Lower leg skin (tissue), 4 donors: ENCODE measurements around the gene RGSL1. TPM values are rescaled to one million over a fixed set of nuclear protein-coding genes. Genes with fewer than 3 reads are reported as not detected.

Experiments
- DNase-seq, 2 donors: peaks; one replicate each; pipeline ENCODE4 v3.0.0-alpha.2; 2019; ENCODE audit warnings: low spot score in 2 of 2
- H3K4me3 ChIP-seq: fragments of 200-600 bp; sonication (generic); 2 replicates; pipeline ENCODE4 v1.5.1; 2017; ENCODE audit warnings: mild to moderate bottlenecking, low read depth; ENCODE audit not compliant: poor library complexity, severe bottlenecking
- POLR2A ChIP-seq, 2 donors: fragments of 450-650 bp; IDR thresholded peaks; one replicate each; pipeline ENCODE4 v1.6.1; 2016 to 2017; ENCODE audit warnings: antibody characterized with exemption in 2 of 2, mild to moderate bottlenecking in 1 of 2, moderate library complexity in 1 of 2
- WGBS, 2 donors: methylation state at CpG; one replicate each; pipeline ENCODE4 v1.1.5; 2018; 5-methylcytosine and 5-hydroxymethylcytosine counted together
- intact Hi-C: fragments of 100-400 bp; cut with DNase I; formaldehyde crosslinking; loops from one replicate; pipeline ENCODE4 v1.15.0; 2023; ENCODE audit warnings: low total_unique reads
- total RNA-seq, 4 donors: library from RNA; depleted of rRNA; stranded (reverse); fragments of >200 nt; gene quantifications; one replicate each; pipeline ENCODE4 v1.1.0, GENCODE V29; 2016
- TF ChIP-seq, protein P1 (sequence below), 3 donors: fragments of 450-650 bp; IDR thresholded peaks; one replicate each; pipeline ENCODE4 v1.5.1; 2016; ENCODE audit warnings: antibody characterized with exemption in 3 of 3, mild to moderate bottlenecking in 3 of 3, moderate library complexity in 2 of 3

Gene RGSL1
- total RNA-seq, 4 donors from 2014 or later = not detected

DNA sequence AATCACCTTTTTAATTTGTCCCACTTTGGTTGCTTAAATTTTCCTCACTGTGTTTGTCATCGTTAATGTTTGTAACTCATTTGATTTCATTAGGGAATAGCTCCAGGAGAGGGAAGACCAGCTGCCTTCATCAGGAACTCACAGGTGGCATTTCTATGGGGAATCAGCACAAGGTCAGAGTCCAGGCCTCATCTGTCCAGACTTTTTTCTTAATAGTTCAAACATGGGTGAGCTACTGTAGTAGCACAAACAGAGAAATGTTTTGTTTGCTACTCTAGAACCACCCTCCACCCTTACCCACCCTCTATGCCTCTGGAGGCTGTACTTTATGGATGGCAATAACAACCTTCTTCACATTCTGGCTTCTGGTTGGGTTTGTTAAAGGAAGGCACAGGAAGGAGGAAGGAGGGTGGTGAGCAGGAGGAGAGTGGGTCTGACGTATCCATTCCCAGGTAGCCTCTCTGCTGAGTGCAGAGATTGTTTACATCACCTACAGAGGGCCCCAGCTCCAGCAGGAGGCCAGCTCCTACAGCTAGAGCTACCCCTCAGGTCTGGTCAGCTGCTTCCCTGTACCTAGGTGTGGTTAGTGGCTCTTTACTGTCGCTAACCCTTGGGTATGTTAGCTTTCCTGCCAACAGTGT, 41.4 kb upstream of the RGSL1 start:
- H3K4me3 ChIP-seq = no peak overlapping the region
- no peak for DNase-seq
- intact Hi-C loops = no loop called here
- 76 to 83% methylated on average over 3 of the region's 3 CpGs for WGBS, 2 donors
- TF ChIP-seq, protein P1, sequence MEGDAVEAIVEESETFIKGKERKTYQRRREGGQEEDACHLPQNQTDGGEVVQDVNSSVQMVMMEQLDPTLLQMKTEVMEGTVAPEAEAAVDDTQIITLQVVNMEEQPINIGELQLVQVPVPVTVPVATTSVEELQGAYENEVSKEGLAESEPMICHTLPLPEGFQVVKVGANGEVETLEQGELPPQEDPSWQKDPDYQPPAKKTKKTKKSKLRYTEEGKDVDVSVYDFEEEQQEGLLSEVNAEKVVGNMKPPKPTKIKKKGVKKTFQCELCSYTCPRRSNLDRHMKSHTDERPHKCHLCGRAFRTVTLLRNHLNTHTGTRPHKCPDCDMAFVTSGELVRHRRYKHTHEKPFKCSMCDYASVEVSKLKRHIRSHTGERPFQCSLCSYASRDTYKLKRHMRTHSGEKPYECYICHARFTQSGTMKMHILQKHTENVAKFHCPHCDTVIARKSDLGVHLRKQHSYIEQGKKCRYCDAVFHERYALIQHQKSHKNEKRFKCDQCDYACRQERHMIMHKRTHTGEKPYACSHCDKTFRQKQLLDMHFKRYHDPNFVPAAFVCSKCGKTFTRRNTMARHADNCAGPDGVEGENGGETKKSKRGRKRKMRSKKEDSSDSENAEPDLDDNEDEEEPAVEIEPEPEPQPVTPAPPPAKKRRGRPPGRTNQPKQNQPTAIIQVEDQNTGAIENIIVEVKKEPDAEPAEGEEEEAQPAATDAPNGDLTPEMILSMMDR (IDR thresholded peaks at IDR 0.05) = no peak
- TF ChIP-seq POLR2A (IDR thresholded peaks at IDR 0.05) = no peak

DNA sequence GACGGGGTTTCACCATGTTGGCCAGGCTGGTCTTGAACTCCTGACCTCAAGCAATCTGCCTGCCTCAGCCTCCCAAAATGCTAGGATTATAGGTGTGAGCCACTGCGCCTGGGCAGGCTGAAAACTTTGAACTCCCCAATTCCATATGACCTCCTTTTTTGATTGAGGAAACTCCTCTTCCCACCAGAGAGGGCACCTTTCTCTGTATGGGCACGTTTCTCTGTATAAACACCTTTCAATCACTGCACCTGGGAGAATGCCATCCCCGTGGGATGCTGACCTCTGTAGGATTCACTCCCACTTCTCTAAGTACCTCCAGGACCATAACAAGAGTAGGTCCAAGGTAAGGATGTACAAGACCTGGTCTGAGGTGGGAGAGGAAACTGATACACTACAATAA, 39.8 kb upstream of the RGSL1 start:
- 74 to 82% methylated on average over 4 of the region's 4 CpGs for WGBS, 2 donors
- intact Hi-C loops = no loop called here
- no peak overlapping the region for H3K4me3 ChIP-seq
- no peak for TF ChIP-seq POLR2A (IDR thresholded peaks at IDR 0.05)
- TF ChIP-seq, protein P1 (IDR thresholded peaks at IDR 0.05) = no peak
- DNase-seq = no peak

DNA sequence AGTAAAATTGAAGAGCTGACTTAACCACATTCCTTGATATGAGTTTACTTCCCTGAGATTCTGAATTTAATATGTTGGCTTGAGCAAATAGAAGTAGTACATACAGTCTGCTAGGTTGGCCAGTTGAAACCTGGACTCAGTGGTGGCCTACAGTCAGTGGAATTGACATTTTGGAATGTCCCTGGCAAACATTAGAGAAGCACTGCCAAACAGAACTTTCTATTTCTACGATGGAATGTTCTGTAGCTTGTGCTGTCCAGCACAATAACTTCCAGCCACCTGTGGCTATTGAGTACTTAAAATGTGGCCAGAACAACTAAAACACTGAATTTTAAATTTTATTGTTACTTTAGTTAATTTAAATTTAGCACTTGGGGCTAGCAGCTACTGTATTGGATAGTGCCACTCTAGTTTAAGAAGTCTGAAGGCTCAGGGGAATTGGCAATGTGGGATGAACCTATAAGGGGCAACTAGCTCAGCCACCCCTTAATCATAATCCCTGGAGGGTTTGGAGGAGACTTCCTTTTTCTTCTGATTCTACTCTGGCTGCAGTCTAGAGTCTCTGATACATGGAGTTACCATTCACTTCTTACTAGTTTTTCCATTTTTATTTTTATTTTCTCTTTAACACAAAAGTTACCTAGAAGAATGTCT, 39.2 kb upstream of the RGSL1 start:
- intact Hi-C loops = no loop called here
- WGBS, 2 donors = 11 to 28% methylated on average over 1 of the region's 1 CpG

DNA sequence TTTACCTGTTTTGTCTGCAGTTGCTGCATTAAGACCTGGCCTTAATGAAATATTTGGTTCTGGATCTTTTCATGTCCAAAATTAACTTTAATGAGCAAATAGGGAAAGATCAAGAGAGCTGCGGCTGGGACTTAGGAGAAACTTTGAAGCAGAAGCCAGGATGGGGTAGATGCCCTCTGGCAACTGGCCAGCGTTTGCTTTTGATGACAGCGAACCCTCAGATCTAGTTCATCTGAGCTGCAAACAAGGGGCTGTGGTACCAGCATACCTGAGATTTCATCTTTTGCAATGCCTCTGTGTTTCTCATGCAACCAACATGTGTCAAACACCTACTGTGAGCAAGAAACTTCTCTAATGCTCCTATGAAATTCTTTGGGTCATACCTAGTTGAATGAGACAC, 36.5 kb upstream of the RGSL1 start:
- no peak for TF ChIP-seq POLR2A (IDR thresholded peaks at IDR 0.05)
- TF ChIP-seq, protein P1 (IDR thresholded peaks at IDR 0.05) = no peak
- DNase-seq = no peak
- WGBS, 2 donors = 53 to 56% methylated on average over 3 of the region's 3 CpGs
- intact Hi-C loops = no loop called here
- no peak overlapping the region for H3K4me3 ChIP-seq

More for the DNA sequence above, 39.2 kb upstream of the RGSL1 start:
- TF ChIP-seq POLR2A (IDR thresholded peaks at IDR 0.05) = no peak
- TF ChIP-seq, protein P1 (IDR thresholded peaks at IDR 0.05) = no peak
- DNase-seq = no peak
- no peak overlapping the region for H3K4me3 ChIP-seq

DNA sequence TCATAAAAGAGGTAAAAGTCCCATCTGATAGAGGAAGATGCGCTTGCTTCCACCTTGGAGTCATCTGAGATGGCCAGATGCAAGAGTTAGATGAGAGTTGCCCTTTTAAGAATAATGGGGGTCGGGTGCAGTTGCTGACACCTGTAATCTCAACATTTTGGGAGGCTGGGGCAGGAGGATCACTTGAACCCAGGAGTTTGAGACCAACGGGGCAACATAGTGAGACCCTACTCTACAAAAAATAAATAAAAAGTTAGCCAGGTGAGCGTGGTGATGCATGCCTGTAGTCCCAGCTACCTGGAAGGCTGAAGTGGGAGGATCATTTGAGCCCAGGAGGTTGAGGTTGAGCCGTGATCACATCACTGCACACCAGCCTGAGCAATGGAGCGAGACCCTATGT, 36.0 kb upstream of the RGSL1 start:
- DNase-seq = no peak
- TF ChIP-seq POLR2A (IDR thresholded peaks at IDR 0.05) = no peak
- TF ChIP-seq, protein P1 (IDR thresholded peaks at IDR 0.05) = no peak
- 87 to 93% methylated on average over 6 of the region's 6 CpGs for WGBS, 2 donors
- no peak overlapping the region for H3K4me3 ChIP-seq
- intact Hi-C loops = no loop called here
